Endothelial cell of umbilical vein (primary cell): ENCODE results near the gene TRERF1. TPM values are rescaled to one million over a fixed set of nuclear protein-coding genes. Genes with fewer than 3 reads are reported as not detected.

Experiments used
- BruUV-seq: library from RNA; stranded (reverse); fragments of 400-500 nt; replicated peaks from 2 replicates; lab custom pipeline; 2021; lab: Mats Ljungman, UMichigan
- CTCF ChIA-PET: fragments of 300-600, 350-600 bp; sonication (Branson Sonifier 250); formaldehyde crosslinking; loops from one replicate; lab custom pipeline; 2021; ENCODE audit warnings: antibody characterized with exemption, inconsistent platforms; lab: Charles Lee
- POLR2A ChIA-PET: fragments of 300-600, 350-600 bp; sonication (Branson Sonifier 250); formaldehyde crosslinking; loops from one replicate; lab custom pipeline; 2021; ENCODE audit warnings: antibody characterized with exemption, inconsistent platforms; lab: Charles Lee
- DNase-seq: peaks from one replicate; pipeline ENCODE4 v3.0.0-alpha.2; 2011; ENCODE audit warnings: low read depth, low spot score
- FAIRE-seq: peaks from 2 replicates; lab custom pipeline; 2011; peaks lifted over from hg19 to GRCh38; lab: Jason Lieb, UNC
- H2AFZ ChIP-seq: 2 replicates; pipeline ENCODE4 v1.6.0; 2012; ENCODE audit warnings: low read depth, low read length, control low read depth, inconsistent platforms
- H3K27ac ChIP-seq: 2 replicates; pipeline ENCODE4 v1.5.1; 2011; ENCODE audit warnings: low read depth, mild to moderate bottlenecking, control low read depth, low read length, moderate library complexity; ENCODE audit not compliant: insufficient read depth
- H3K27me3 ChIP-seq, 2 experiments: 2 replicates each; pipeline versions ENCODE4 v1.6.0 to v1.6.1; 2011; ENCODE audit warnings: low read length in 2 of 2, mixed read lengths in 1 of 2; ENCODE audit not compliant: control insufficient read depth in 2 of 2, insufficient read depth in 2 of 2
- H3K36me3 ChIP-seq, 2 experiments: 2 replicates in 1 of 2; 3 replicates in 1 of 2; pipeline ENCODE4 v1.5.1; 2011; ENCODE audit warnings: low read length in 2 of 2, mild to moderate bottlenecking in 1 of 2, moderate library complexity in 1 of 2; ENCODE audit not compliant: control insufficient read depth in 2 of 2, insufficient read depth in 2 of 2; ENCODE audit errors: extremely low read depth in 1 of 2
- H3K4me1 ChIP-seq: 3 replicates; pipeline ENCODE4 v1.5.1; 2011; ENCODE audit warnings: mild to moderate bottlenecking, low read length; ENCODE audit not compliant: control insufficient read depth, insufficient read depth; ENCODE audit errors: extremely low read depth
- H3K4me2 ChIP-seq: 2 replicates; pipeline ENCODE4 v1.6.1; 2011; ENCODE audit warnings: low read length, control low read depth, mixed read lengths; ENCODE audit not compliant: insufficient read depth
- H3K4me3 ChIP-seq, 3 experiments: fragments of 200-600 bp in 1 of 3; sonication (generic), shearing (Covaris generic) in 1 of 3; replicated peaks in 1 of 3; 2 replicates each; pipeline ENCODE4 v1.5.1; 2011 to 2016; ENCODE audit warnings: control low read depth in 3 of 3, low read length in 3 of 3, mild to moderate bottlenecking in 2 of 3, inconsistent platforms in 1 of 3, low read depth in 1 of 3, moderate library complexity in 1 of 3; ENCODE audit not compliant: insufficient read depth in 1 of 3
- H3K79me2 ChIP-seq: 2 replicates; pipeline ENCODE4 v1.6.0; 2012; ENCODE audit warnings: low read length, inconsistent platforms; ENCODE audit not compliant: control insufficient read depth, insufficient read depth
- H3K9ac ChIP-seq: replicated peaks from 2 replicates; pipeline ENCODE3; 2011; ENCODE audit warnings: low read length, control low read depth; ENCODE audit not compliant: insufficient read depth; ENCODE audit errors: extremely low read depth
- H3K9me1 ChIP-seq: replicated peaks from 3 replicates; pipeline ENCODE4 v1.6.0; 2011; ENCODE audit warnings: mild to moderate bottlenecking, low read length; ENCODE audit not compliant: control insufficient read depth, insufficient read depth; ENCODE audit errors: extremely low read depth
- H3K9me3 ChIP-seq: replicated peaks from 2 replicates; pipeline ENCODE4 v1.5.1; 2012; ENCODE audit warnings: low read length, inconsistent platforms; ENCODE audit not compliant: control insufficient read depth, insufficient read depth
- H4K20me1 ChIP-seq: replicated peaks from 2 replicates; pipeline ENCODE3; 2011; ENCODE audit warnings: mild to moderate bottlenecking, low read length; ENCODE audit not compliant: control insufficient read depth, insufficient read depth; ENCODE audit errors: extremely low read depth
- EZH2 ChIP-seq: IDR thresholded peaks from 2 replicates; pipeline ENCODE4 v1.6.1; 2012; ENCODE audit warnings: borderline replicate concordance, low read depth, mild to moderate bottlenecking, moderate library complexity, low read length, inconsistent platforms; ENCODE audit not compliant: severe bottlenecking
- MAX ChIP-seq: IDR thresholded peaks from 2 replicates; pipeline ENCODE4 v1.6.1; 2011; ENCODE audit not compliant: insufficient read depth, insufficient read length
- MYC ChIP-seq: IDR thresholded peaks from one replicate; pipeline ENCODE4 v1.6.1; 2011; ENCODE audit warnings: mild to moderate bottlenecking, low read depth, low read length
- POLR2AphosphoS5 ChIP-seq: IDR thresholded peaks from 2 replicates; pipeline ENCODE4 v1.6.1; 2012; ENCODE audit warnings: low read depth, mild to moderate bottlenecking, control low read depth, low read length, moderate library complexity; ENCODE audit not compliant: insufficient read depth
- dilution Hi-C: fragments of 300-500 bp; cut with MboI; formaldehyde crosslinking; loops from one replicate; pipeline ENCODE4 v1.15.0; 2019; ENCODE audit warnings: low sequenced_read_pairs; ENCODE audit not compliant: extremely low pct_ligation_motif_present
- intact Hi-C: fragments of 100-400 bp; cut with micrococcal nuclease; formaldehyde crosslinking; loops from one replicate; pipeline ENCODE4 v1.10.0; 2022
- polyA plus RNA-seq, 4 experiments: library from polyadenylated mRNA; depleted of rRNA in 3 of 4; stranded (reverse) in 3 of 4; unstranded in 1 of 4; fragments of >200 nt; gene quantifications; 2 replicates each; pipeline versions ENCODE4 v1.2.1 to v1.2.3, GENCODE V29; 2011 to 2012; ENCODE audit warnings: missing spikeins in 1 of 4
- total RNA-seq: library from RNA; stranded (reverse); gene quantifications from 2 replicates; pipeline ENCODE4 v1.2.3, GENCODE V29; 2021
- TF ChIP-seq, protein P1 (sequence below), 2 donors: IDR thresholded peaks; 1 replicate in 1 of 2; 2 replicates in 1 of 2; pipeline ENCODE4 v1.5.1; 2011; ENCODE audit warnings: low read length in 2 of 2, mild to moderate bottlenecking in 2 of 2, moderate library complexity in 2 of 2, control low read depth in 1 of 2, inconsistent platforms in 1 of 2, low read depth in 1 of 2; ENCODE audit not compliant: insufficient read depth in 1 of 2; ENCODE audit errors: extremely low read depth in 1 of 2

TRERF1 gene
- total and polyA plus RNA-seq, 2 donors (not counting 3 experiments of a cell fraction or from before 2014, with no cell fraction given): 0.73 to 5.5 TPM

DNA sequence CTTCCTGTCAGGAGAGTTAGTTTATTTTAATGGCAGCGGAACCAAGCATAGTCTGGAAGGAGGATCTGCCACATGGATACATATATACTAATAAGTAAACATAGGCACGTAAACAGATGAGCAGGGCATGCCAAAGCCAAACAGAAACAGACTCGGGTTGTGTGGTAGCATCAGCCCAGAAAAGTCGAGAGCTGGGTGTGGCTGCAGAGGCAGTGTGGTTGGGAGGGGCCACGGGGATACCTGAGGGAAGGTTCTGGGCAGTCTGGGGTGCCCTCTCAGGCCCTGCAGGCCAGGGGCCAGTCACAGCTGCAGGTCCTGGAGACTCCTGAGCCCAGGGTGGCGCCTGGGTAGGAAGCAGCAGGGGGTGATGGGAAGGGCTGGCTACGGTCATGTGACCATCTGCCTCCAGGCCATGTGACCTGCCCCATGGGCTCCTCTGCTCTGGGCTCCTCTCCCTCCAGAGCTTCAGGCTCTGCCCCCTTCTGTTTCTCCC is 191.3 kb downstream of the TRERF1 start:
- dilution Hi-C loops: no loop called here
- Histone ChIP-seq H3K36me3 (no peaks in the 10 kb centered on the region), H4K20me1 (no peaks in the 10 kb centered on the region), H3K79me2 (no peaks in the 10 kb centered on the region), H3K4me1 (peaks cover 12% of the 10 kb centered on the region), H3K9me3 (no peaks in the 10 kb centered on the region), H3K27ac (no peak overlapping the region), H3K9me1 (no peaks in the 10 kb centered on the region), H2AFZ (no peak overlapping the region), H3K4me2 (no peak overlapping the region), H3K27me3 (peaks cover 0 to 3% of the 10 kb centered on the region in 2 experiments), H3K4me3 (no peak overlapping the region), H3K9ac (no peak overlapping the region)
- ChIA-PET POLR2A (no interaction called here), CTCF (interaction anchor here (0.6 to 9.2 kb wide), 19 partner anchors 17 to 466 kb away, joined by 3 to 174 read pairs (median 3); partner anchors contain the start of gene UBR2)
- no peak for DNase-seq
- no peak for FAIRE-seq
- BruUV-seq: no TSS peak
- intact Hi-C loops: loop anchor here (5.0 kb wide), 2 partner anchors 192 to 272 kb away; partner anchors contain the start of gene TRERF1
- TF ChIP-seq MYC (no peak), MAX (no peak), POLR2AphosphoS5 (no peak), EZH2 (no peak)
- TF ChIP-seq, protein P1, sequence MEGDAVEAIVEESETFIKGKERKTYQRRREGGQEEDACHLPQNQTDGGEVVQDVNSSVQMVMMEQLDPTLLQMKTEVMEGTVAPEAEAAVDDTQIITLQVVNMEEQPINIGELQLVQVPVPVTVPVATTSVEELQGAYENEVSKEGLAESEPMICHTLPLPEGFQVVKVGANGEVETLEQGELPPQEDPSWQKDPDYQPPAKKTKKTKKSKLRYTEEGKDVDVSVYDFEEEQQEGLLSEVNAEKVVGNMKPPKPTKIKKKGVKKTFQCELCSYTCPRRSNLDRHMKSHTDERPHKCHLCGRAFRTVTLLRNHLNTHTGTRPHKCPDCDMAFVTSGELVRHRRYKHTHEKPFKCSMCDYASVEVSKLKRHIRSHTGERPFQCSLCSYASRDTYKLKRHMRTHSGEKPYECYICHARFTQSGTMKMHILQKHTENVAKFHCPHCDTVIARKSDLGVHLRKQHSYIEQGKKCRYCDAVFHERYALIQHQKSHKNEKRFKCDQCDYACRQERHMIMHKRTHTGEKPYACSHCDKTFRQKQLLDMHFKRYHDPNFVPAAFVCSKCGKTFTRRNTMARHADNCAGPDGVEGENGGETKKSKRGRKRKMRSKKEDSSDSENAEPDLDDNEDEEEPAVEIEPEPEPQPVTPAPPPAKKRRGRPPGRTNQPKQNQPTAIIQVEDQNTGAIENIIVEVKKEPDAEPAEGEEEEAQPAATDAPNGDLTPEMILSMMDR (IDR thresholded peaks at IDR 0.05; ENCODE audit: extremely low read depth in 1 of 2, insufficient read depth in 1 of 2, low read depth in 1 of 2, low read length in 2 of 2): no peak
